Stimulated activated naive CD4-positive, alpha-beta T cell (primary cell): Measurements from ENCODE around the gene GREB1.

Experiments used
- DNase-seq, 6 experiments: peaks; one replicate each; lab custom pipeline; 2025; lab: John Stamatoyannopoulos, UW

Gene GREB1

DNA sequence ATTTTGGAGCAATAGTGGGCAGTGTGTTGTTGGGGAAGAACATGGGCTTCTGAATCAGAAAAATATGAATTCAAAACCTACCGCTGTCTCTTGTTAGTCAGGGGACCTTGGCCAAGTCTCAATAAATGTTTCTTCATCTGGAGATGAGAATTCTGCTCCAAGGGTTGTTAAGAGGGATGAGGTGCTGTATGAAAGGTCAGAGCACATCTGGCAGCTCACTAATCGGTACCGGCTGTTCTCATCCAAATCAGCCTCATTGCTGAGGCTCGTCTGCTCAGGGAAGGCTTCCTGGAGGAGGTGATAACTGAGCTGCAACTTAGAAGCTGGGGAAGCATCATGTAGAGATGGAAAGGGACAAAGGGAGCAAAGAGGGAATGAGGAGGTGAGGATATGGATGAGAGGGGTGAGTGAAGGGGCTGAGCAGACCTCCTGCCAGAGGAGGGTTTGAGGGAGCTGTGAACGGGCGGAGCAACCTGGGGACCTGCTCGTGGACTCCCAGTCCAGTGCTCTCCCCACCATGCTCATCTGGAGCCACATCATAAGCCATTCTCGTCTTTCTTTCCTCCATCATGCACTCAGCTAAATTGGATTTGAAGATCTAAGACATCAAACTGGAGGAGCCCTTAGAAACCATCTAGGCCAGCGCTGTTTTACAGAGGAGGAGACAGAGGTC is 47.4 kb downstream of the GREB1 start:
- DNase-seq = no peak

DNA sequence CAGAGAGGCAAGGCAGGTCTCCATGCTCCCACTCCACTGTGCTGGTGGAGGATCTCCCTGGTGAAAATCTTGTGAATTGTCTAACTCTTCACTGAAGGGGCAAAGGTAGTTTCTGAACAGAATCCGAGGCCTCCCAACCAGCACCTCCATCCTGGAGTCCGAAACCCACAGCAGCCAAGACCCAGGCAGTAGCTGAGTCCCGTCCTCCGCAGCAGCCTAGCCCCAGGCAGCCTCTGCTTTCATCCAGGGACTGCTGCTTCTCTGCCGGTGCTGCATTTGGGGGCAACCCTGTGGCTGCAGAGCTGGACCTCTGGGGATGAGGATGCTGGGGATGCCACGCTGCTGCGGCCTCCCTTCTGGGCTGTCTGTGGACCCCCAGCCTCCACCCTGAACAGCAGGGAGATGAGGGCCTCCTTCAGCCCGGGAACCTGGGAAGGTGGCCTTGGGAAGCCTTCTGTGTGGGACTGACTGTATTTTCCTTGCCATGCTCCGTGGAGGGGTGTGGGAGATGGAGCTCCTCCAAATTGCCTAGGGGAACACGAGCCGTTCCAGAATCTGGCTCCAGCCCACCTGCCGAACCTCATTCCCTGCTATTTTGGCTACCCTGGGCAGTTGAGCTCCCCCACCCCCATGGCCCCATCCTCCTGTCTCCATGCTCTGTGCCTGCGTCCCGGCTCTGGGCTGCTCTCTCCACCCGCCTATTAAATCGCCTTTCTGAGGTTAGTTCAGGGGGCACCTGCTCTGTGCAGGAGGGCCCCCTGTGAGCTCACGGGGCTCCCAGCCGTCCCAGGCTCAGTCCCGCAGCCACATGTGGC is 48.2 kb downstream of the GREB1 start:
- DNase-seq = no peak

DNA sequence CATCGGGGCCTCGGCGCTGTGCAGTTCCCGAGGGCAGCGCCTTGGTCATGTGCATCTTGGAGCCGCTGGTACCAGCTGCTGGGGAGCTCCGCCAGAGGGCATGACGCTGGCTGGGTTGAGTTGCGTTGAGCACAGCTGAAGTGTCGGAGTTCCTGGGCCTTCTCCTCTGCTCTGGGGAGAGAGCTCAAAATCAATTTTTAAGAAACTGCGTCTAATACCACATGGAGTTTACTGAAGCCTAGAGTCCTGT is 48.7 kb downstream of the GREB1 start:
- no peak for DNase-seq

DNA sequence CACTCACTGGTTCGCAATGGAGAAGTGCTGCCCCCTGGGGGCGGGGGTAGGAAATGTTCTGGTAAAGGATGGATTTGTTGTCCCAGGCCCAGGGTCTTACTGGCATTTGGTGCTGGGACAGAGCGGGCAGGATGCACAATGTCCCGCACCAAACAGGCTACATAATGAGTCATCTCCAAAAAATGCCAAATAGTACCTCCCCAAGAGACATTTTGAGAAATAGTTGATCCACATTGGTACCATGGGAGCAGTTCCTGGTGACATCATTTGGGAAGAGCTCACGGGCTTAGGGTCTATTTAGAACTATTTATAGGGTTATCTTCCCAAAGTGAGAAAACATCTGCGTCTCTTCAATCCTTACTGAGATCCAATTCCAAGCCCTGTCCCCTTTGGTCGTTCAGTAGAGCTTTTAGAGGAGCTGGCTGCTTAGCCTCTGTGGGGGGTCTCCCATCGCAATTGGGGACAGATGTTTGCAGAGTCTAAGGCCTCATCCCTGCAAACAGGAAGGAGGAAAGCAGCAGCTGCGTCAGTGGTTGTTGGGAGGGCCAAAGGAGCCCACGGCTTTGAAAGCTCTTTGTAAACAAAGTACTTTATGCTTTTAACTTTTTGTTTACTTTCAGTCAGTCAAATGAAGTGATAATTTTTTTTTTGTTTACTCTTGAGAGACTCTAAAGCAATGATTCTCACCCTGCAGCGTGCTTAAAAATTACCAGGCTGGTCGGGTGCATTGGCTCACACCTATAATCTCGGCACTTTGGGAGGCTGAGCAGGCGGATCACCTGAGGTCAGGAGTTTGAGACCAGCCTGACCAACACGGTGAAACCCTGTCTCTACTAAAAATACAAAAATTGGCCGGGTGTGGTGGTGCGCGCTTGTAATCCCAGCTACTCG is 49.3 kb downstream of the GREB1 start:
- peak; percentile 5 to 58 (median 22) for DNase-seq

DNA sequence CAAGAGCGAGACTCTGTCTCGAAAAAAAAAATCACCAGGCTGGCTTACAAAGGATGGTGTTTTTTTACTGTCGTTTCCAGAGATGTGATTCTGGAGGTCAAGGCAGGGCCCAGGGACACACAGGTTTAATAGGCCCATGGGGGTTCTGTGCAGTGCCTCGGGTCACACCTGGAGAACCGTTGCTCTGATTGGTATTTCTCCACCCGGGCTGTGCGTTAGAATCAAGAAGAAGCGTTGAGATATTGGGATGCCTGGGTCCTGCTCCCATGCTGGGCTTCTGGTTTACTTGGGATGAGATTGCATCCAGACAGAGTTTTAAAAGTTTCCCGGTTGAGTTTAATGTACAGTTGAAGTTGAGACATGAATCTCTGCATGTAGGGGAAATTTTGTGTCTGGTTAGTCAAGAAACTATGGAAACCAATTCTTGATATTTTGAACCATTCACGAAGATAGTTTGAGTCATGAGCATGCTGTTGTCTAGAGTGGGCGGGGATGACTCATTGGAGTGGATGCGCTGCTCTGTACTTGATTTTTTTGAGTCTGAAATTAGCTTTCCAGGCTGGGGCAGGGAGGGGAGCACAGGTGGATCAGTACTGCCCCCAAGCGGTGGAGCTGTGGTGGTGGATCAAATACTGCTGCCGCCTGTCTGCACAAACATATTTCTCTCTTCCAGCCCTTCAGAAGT is 50.1 kb downstream of the GREB1 start:
- peak in 5 of 6 experiments; percentile 4 to 35 (median 18) for DNase-seq

DNA sequence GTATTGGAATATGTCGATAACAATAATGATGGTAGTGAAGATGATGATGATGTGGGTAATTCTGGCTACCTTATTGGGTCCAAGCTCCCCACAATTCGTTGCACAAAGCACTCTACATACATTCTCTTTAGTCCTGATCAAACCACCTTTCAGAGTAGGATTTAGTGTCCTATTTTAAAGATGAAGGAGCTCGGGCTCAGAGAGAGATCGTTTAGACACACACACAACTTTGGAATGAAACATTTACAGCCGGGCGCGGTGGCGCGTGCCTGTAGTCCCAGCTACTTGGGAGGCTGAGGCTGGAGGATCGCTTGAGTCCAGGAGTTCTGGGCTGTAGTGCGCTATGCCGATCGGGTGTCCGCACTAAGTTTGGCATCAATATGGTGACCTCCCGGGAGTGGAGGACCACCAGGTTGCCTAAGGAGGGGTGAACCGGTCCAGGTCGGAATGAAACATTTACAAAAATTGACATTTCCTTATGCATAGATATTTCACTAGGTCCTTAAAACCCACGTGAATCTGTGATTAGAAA is 50.7 kb downstream of the GREB1 start:
- DNase-seq = no peak

DNA sequence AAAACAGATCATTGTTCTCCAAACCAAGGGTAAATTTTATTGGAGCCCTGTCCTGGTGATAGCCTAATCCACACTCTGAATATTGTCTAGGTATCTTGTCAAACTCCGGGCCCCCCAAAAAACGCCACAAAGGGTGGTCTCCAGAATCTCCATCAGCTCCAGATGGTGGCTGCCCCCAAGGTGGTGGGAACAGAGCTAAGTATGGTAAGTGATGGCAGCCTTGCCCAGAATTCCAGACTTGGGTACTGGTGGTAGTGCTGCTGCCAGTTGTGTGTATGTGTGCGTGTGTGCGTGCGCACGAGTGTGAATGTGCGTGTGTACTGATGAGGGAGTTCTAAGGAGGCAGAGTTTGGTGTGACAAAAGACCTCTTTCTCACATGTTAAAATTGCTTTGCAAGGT is 51.2 kb downstream of the GREB1 start:
- DNase-seq = no peak

DNA sequence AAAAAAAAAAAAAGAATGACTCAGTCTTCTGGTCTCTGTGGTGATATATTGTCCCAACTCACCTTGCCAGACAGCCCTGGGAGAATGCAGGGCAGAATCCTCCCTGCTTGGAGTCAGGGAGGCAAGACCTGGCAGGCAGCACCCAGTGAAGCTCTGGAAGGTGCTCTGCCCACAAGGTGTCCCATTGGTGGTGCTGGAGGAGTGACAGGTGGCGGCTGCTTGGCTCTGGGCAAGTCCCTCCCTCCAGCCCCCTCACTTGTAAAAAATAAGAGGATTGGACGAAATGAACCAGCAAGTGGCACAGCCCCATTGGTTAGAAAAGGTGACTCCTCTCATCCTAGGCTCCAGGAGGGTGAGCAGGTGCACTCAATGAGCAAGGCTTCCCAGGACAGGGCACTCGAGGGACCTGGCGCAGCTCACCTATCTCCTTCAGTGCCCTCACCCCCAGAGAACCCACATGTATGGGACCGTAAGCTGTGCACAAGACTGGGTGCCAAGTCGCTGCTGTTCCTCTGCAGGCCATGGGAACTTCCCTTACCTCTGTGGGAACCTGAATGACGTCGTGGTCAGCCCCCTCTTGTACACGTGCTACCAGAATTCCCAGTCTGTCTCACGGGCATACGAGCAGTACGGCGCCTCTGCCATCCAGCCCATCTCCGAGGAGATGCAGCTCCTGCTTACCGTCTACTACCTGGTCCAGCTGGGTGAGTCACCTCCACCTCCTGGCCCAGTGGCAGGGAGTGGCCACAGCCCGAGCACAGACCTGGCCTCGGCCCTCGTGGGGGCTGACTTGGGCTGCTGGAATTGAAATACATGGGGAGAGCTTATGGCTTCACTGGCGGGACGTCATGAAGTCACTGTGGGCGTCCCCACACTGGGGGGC is 54.6 kb downstream of the GREB1 start:
- DNase-seq = no peak

DNA sequence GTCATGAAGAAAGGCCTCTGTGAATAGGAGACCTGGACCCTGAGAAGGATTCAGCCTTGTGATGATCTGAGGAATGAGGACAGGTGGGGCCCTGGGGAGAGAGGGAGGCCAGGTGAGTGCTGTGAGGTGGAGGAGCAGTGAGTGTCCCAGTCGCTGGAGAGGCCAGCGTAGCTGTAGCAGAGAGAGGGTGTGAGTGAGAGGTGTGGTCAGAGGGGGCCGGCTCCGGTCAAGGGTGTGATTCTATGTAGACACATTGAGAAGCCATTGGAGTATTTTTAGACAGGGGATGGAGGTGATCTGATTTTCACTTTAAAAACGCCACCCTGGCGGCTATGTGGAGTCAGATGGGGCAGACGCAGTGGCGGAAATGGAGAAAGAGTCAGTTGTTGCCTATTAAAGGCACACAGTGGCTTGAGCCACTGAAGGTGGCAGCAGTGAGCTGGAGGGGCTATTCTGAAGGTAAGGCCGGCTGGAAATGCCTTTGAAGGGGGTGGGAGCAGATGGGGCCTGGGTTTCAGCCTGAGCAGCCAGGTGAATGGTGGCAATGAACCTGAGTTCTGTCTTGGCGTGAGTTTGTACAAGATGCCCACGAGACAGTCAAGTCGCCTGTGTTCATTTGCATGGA is 55.6 kb downstream of the GREB1 start:
- DNase-seq = no peak

DNA sequence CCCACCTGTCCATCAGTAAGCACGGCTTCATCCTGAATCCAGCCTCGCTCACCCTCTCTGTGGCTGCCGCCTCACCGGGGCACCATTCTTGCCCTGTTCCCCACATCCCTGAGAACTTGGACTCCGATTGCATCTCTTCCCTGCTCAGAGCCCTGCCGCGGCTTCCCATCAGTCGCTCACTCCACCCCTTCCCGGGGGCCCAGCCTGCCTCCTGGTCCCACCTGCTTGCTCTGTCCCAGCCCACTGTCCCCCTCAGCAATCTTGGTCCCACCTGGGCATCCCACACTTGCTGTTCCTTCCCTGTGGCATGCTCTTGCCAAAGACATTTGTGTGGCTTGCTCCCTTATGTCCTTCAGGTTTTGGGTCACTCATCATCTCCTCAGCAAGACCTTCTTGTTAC is 56.3 kb downstream of the GREB1 start:
- no peak for DNase-seq

DNA sequence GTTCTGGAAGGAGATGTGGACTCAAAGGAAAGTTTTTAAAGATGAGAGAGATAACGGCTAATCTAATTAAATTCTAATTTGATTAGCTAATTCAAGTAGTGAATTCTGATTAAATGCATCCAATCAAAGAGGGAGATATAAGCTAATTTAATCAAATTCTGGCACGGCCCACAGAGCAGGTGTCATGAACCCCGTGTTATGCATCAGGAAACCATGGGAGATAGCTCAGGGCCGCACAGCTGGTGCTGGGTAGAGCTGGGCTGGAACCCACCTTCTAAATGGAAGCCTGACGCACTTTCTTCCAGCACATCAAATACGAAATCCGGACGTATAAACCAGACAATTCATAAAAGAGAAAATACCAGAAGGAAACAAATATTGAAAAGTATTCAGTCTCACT is 57.2 kb downstream of the GREB1 start:
- DNase-seq = no peak

DNA sequence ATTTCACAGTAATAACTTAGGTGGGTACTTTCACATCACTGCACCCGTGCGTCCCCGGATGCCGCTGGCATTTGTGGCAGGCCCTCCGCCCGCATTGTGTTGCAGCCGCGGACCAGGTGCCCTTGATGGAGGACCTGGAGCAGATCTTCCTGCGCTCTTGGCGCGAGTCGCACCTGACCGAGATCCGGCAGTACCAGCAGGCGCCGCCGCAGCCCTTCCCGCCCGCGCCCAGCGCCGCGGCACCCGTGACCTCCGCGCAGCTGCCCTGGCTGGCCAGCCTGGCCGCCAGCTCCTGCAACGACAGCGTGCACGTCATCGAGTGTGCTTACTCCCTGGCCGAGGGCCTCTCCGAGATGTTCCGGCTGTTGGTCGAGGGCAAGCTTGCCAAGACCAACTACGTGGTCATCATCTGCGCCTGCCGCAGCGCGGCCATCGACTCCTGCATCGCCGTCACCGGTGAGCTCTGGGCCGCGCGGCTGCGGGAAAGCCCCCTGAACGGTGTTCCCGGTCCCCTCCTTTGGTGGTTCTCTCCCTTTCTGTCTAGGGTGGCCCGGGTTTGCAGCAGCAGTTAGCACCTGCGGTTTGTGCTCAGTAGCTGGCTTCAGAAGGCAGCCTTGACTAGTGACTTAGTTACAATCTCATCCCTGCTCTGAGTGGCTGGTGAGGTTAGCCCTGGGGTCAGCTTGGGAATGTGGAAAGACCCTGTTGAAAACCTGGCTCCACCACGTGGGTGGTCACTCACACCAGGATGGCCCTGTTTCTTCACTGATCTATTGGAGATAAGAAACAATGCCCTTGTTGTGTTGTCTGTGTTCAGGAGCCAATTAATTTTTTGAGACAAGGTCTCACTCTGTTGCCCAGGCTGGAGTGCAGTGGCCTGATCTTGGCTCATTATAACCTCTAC is 59.1 kb downstream of the GREB1 start:
- DNase-seq = no peak

DNA sequence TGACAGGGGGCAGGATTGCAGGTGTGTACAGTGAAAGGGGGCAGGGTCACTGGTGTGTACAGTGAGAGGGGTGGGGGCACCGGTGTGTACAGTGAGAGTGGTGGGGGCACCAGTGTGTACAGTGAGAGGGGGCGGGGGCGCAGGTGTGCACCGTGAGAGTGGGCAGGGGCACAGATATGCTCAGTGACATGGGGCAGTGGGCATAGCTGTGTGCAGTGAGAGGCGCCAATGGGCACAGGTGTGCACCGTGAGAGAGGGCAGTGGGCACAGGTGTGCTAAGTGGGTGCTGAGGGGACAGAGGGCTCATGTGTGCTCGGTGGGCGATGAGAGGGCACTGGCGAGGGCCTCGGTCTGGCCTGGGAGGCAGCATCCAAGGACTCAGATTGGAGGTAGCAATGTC is 63.0 kb downstream of the GREB1 start:
- DNase-seq = no peak

DNA sequence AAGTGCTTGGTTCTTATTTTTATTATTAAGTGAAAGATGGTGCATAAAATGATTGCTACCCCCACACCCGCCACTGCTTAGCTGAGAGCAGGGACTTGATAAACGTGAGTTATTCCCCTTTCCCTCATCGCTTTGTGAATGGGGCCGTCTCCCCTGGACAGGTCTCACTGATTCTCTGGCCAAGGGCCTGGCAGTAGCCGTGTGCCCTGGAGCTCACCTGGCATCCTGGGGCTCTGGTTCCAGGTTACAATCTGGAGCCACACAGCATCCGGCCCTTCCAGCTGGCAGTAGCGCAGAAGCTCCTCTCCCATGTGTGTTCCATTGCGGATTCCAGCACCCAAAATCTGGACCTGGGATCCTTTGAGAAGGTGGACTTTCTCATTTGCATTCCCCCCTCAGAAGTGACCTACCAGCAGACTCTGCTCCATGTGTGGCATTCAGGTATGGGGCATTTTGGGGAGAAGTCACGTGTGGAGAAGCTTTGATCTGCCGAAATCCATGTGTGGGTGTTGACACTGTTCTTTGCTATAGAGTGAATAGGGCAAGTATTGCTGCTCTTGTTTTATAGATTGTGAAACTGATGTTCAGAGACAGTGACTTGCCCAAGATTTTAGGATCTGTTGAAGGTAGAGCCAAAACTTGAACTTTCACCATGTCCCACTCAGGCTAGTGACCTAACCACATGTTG is 63.8 kb downstream of the GREB1 start:
- no peak for DNase-seq

DNA sequence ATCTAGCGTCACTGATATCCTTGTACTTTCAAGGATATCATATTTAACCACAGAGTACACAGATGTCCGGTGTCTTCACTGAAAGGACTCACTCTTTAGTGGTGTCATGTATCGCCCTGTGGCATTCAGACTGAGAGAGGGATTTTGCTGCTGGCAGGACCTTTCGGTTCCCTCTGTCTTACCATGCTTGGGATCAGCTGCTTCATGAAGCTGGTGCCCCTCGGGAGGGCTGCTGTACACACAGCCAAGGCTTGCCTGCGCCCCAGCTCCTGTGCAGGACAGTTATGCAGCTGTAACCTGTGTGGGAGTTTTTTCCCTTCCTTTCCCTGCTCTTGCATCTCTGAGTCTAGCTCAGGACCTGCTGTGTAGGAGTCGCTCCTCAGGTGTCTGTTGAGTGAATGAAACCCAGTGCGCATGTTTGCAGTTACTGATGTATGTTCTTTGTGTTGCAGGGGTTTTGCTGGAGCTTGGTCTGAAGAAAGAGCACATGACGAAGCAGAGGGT is 64.4 kb downstream of the GREB1 start:
- DNase-seq = no peak

DNA sequence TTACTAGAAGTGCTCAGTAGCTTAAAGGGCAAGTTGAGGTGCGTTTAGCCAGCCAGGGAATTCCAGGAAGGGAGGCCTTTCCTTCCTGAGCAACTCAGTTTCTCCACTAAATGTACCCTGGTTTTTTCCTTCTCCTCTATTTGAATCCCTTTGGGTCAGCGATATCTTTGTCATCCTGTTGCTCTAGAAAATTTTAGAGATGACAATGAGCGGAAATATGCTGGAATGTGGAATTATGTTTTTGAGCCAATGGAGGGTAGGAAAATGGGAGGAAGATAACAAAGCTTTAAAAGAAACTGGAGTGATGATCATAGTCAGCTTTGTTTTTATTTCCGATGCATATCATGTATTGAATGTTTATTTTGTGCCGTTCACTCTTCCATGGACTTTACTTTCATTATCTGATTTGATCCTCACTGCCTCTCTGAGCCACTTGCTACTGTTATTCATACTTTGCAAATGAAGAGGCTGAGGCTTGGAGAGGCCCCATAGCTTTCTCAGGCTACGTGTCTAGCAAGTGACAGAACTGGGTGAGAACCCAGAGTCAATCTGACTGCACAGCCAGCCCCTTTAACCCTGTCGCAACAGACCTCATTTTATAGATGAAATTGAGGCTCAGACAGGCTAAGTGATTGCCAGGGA is 68.8 kb downstream of the GREB1 start:
- DNase-seq = no peak

DNA sequence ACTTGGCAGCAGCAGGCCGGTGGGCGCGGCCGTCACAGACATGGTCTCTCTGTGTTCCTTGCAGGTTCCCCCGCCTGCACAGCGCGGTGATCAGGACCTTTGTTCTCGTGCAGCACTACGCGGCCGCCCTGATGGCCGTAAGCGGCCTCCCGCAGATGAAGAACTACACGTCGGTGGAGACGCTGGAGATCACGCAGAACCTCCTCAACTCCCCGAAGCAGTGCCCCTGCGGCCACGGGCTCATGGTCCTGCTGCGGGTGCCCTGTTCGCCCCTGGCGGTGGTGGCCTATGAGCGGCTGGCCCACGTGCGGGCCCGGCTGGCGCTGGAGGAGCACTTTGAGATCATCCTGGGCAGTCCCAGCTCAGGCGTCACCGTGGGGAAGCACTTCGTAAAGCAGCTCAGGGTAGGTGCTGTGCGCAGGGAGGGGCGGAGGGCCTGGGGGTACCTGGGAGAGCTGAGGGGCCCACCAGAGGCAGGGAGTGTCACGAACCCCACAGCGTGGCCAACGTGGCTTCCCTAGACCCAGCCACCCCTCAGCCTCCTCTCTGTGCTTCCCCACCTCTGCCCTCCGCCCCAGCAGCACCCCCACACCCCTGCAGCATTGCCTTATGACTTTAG is 76.9 kb downstream of the GREB1 start:
- DNase-seq = no peak

DNA sequence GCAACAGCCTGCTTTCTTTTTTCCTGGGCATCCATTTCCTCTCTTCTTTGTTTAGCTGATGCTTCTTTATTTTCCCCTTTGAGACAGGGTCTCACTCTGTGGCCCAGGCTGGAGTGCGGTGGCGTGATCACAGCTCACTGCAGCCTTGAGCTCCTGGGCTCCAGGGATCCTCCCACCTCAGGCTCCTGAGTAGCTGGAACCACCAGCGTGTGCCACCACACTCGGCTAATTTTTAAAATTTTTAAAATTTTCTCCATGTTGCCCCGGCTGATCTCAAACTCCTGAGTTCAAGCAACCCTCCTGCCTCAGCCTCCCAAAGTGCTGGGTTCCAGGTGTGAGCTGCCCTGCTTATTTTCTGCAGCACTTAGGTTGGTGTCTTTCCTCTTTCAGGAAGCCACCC is 77.4 kb downstream of the GREB1 start:
- DNase-seq = no peak
